ENCODE results near the gene ZXDC. TPM values are rescaled to one million over a fixed set of nuclear protein-coding genes. Genes with fewer than 3 reads are reported as not detected.
A peak's percentile ranks its signal among the peaks of the same experiment; 100 is the strongest.

The ZXDC gene
- total RNA-seq, 2 donors from 2014 or later = 20.4 to 28.5 TPM

DNA sequence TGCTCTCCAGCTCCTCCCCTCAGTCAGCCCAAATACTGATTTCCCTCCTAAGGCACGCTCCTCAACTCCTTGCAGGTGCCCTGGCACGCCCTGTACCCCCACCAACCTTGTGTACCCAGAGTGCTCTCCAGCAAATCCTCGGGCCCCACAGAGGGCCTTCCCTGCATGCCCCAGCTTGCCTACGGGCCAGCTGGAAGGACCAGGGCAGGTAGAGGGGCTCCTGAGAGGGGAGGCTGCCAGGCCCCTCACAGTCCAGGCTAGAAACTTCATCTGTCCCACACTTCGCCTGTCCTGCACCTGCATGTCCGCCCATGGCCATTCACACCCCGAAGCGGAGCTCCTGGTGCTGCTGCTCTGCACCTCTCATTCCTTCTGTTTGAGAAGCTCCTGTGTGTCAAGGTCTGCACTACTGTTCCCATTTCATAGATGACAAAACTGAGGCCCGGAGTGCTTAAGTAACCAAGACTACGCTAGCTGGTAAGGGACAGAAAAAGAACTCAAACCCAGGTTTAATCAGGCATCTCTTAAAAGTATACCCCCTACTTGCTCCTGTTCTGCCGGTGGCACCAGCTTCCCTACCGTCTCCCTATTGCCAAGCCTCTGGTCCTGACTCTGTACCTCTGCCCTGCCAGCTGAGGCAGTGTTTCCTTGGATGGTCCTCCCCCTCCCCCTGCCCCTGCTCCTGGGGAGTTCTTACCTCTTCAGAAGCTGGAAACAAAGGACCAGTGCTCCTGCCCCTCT lies 35.6 kb downstream of the ZXDC start:
- Histone ChIP-seq H3K4me3 (no peak overlapping the region), H3K27ac (no peak overlapping the region), H3K9ac (ENCODE audit: low read depth in 2 of 2, low read length in 2 of 2) (no peak overlapping the region), H3K4me1 (no peaks in the 10 kb centered on the region), H3K36me3 (no peaks in the 10 kb centered on the region), H3K9me3 (no peaks in the 10 kb centered on the region), H3K27me3 (no peaks in the 10 kb centered on the region)
- TF ChIP-seq, protein P1, sequence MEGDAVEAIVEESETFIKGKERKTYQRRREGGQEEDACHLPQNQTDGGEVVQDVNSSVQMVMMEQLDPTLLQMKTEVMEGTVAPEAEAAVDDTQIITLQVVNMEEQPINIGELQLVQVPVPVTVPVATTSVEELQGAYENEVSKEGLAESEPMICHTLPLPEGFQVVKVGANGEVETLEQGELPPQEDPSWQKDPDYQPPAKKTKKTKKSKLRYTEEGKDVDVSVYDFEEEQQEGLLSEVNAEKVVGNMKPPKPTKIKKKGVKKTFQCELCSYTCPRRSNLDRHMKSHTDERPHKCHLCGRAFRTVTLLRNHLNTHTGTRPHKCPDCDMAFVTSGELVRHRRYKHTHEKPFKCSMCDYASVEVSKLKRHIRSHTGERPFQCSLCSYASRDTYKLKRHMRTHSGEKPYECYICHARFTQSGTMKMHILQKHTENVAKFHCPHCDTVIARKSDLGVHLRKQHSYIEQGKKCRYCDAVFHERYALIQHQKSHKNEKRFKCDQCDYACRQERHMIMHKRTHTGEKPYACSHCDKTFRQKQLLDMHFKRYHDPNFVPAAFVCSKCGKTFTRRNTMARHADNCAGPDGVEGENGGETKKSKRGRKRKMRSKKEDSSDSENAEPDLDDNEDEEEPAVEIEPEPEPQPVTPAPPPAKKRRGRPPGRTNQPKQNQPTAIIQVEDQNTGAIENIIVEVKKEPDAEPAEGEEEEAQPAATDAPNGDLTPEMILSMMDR (IDR thresholded peaks at IDR 0.05) = no peak
- intact Hi-C loops (cut with DNase I) = no loop called here
- DNase-seq = peak; percentile 7

DNA sequence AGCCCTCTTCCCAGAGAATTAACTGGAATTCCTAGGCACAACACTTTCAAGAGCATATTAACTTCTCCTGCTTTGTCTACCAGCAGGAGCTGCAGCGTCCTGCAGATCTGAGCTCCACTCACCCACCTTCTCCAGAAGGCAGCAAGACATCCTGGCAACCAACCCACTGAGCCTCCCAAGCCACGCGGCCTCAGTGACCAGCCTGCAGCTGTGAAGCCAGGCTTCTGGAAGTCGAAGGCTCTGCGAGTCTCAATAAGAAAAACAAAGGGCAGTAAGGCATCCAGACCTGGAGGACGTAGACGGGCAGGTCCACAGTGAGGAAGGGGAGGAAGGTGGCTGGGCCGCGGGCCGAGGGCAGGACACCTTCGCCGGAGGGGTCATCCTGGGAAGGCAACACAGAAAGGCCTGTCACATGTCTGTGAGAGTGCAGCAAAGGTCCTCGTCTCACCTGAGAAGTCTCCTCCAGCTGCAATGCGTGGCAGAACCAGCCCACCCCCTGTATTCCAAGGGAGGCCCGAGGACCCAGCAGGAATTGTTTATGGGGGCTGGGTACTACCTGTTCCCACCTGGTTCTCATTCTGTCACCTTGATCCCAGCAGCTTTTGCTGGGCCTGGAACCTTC lies 36.2 kb downstream of the ZXDC start:
- no peaks in the 10 kb centered on the region for H3K4me1 ChIP-seq
- TF ChIP-seq, protein P1 (IDR thresholded peaks at IDR 0.05) = no peak
- no peak overlapping the region for H3K27ac ChIP-seq
- H3K9me3 ChIP-seq = no peaks in the 10 kb centered on the region
- H3K36me3 ChIP-seq = no peaks in the 10 kb centered on the region
- intact Hi-C loops (cut with DNase I) = no loop called here
- no peak overlapping the region for H3K9ac ChIP-seq (ENCODE audit: low read depth in 2 of 2, low read length in 2 of 2)
- peak; percentile 7 for DNase-seq
- H3K4me3 ChIP-seq = no peak overlapping the region
- H3K27me3 ChIP-seq = no peaks in the 10 kb centered on the region

DNA sequence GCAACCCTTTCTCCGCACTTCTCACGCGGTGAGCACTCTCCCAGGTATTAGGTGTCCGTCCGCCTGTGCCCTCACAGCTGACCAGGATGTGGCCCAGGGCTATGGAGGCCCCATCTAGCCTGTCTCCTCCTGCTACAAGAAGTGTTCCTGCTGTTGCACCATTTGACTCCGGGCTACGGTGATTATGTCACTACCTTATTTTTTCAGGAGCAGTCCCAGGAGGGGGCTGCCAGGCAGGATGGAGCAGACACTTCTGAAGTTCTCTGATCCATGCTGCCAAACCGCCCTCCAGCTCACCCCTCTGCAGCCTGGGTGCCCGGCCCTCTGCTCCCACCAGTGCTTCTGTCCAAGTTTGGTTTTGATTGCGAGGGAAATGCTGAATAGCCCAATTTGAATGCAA lies 36.9 kb downstream of the ZXDC start:
- Histone ChIP-seq H3K36me3 (no peaks in the 10 kb centered on the region), H3K9me3 (no peaks in the 10 kb centered on the region), H3K27me3 (no peaks in the 10 kb centered on the region), H3K27ac (no peak overlapping the region), H3K9ac (ENCODE audit: low read depth in 2 of 2, low read length in 2 of 2) (no peak overlapping the region), H3K4me3 (no peak overlapping the region), H3K4me1 (no peaks in the 10 kb centered on the region)
- TF ChIP-seq, protein P1 (IDR thresholded peaks at IDR 0.05) = no peak
- intact Hi-C loops (cut with DNase I) = no loop called here
- peak; percentile 4 for DNase-seq

DNA sequence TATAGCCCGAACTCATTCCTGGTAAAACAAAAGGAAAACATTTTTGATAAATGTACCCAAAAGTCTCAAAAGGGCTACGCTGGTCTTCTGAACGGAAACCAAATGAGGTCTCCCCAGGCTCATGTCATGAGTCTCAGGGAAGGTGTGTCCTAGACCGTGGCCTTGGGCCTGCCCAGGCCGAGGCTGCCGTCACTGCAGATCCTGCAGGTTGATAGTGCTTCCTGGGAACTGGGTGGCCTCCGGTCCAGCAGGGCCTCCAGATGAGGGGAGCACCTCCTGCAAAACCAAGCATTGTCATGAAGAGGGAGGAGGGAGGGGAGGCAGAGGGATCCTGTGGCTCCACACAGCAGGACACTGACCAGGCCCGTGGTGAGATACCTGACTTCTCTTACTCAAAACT lies 37.5 kb downstream of the ZXDC start:
- intact Hi-C loops (cut with DNase I) = no loop called here
- TF ChIP-seq, protein P1 (IDR thresholded peaks at IDR 0.05) = no peak
- Histone ChIP-seq H3K9ac (ENCODE audit: low read depth in 2 of 2, low read length in 2 of 2) (no peak overlapping the region), H3K4me3 (no peak overlapping the region), H3K4me1 (no peaks in the 10 kb centered on the region), H3K27ac (no peak overlapping the region), H3K9me3 (no peaks in the 10 kb centered on the region), H3K36me3 (no peaks in the 10 kb centered on the region), H3K27me3 (no peaks in the 10 kb centered on the region)
- DNase-seq = peak; percentile 6

DNA sequence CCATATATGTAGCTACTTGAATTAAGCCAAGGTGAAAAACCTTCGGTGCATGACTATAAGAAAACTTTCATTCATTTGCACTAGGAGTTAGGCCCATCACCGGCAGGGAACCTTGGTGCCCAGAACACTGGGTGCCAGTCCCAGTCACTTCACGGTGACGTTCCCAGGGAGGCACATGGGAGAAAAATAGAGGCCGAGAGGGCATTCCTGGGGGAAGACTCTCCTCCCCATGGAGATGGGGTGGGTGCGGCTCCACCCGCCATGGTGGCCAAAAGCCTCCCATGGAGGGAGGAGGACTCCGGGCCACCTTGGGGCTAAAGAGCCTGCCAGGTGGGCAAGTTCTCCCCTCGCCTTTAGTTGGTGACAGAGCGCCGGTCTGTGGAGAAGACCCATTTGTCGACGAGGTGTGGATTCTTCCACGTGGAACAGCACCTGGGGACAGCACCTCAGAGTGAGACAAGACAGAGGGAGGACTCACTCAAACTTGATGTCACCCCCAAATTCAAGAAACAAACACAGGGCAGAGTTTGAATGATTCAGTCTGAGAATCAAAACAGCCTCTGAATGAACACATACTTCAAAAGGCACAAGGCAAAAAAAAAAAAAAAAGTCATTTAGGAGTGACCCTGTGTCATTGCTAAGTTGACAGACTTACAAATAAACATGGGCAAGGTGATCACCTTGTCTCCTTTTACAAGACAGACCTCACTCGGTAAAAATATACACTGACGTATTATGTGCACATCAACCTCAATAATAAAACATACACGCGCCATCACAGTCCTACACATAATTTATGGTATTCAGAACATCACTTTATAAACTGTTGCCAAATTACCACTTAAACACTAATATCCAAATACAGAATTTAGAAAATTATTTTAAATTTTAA lies 38.6 kb downstream of the ZXDC start:
- TF ChIP-seq, protein P1 (IDR thresholded peaks at IDR 0.05) = no peak

More for the DNA sequence above, 38.6 kb downstream of the ZXDC start:
- DNase-seq = peak; percentile 7
- intact Hi-C loops (cut with DNase I) = no loop called here
- H3K9me3 ChIP-seq = no peaks in the 10 kb centered on the region
- H3K27me3 ChIP-seq = no peaks in the 10 kb centered on the region
- no peaks in the 10 kb centered on the region for H3K4me1 ChIP-seq
- no peaks in the 10 kb centered on the region for H3K36me3 ChIP-seq
- H3K4me3 ChIP-seq = no peak overlapping the region
- no peak overlapping the region for H3K9ac ChIP-seq (ENCODE audit: low read depth in 2 of 2, low read length in 2 of 2)
- no peak overlapping the region for H3K27ac ChIP-seq

Measured in colonic mucosa (tissue), 4 donors.